ENCODE results near the gene GALNT10.

The GALNT10 gene

GRCh38 chr5:154278908-154279307 lies 88.4 kb downstream of the GALNT10 start:
- DNase-seq (ENCODE audit: low spot score), result no peak
- in situ Hi-C loops (cut with MboI; ENCODE audit: low pct_unique_long_range_greater_than_20kb, low sequenced_read_pairs, unreplicated experiment), result no loop called here
- no peak for TF ChIP-seq CTCF (IDR thresholded peaks at IDR 0.05; ENCODE audit: extremely low read depth, insufficient read depth, missing control alignments)

- in situ Hi-C loops (cut with MboI; ENCODE audit: low pct_unique_long_range_greater_than_20kb, low sequenced_read_pairs, unreplicated experiment), result no loop called here
- TF ChIP-seq CTCF (IDR thresholded peaks at IDR 0.05; ENCODE audit: extremely low read depth, insufficient read depth, missing control alignments), result no peak
- peak; percentile 43 for DNase-seq (ENCODE audit: low spot score)
Measured at GRCh38 chr5:154284433-154284832, 93.9 kb downstream of the GALNT10 start.

DNA sequence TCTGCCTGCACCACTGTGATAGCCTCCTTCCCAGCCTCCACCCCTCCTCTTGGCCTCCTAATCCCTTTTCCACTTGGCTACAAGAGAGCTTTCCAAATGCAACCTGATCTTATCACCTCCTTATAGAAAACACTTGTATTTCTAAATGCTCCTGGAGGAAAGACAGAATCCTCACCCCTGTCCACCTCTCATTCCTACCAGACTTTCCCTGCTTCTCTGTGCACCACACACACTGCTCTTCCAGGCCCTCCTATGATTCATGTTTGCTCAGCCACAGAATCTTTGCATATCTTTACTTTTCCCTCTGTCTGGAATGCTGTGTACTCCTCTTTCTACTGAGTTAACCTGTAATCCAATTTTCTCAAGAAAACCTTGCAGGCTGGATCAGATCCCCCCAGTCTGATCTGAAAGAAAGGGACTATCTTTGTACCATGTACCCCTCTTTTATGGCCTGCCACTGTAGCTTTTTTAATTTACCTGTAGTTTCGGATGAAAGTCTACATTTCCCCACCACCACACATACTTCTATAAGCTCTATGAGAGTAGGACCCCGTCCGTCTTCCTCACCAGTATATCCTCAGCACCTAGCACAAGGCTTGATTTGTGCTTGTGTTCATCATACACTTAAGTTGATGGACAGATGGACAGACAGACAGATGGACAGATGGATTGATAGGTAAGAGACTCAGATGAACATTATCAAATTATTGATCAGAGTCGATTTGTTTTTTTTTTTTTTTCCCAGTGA lies 95.3 kb downstream of the GALNT10 start:
- no peak for DNase-seq (ENCODE audit: low spot score)
- no peak for TF ChIP-seq CTCF (IDR thresholded peaks at IDR 0.05; ENCODE audit: extremely low read depth, insufficient read depth, missing control alignments)
- in situ Hi-C loops (cut with MboI; ENCODE audit: low pct_unique_long_range_greater_than_20kb, low sequenced_read_pairs, unreplicated experiment), result no loop called here

DNA sequence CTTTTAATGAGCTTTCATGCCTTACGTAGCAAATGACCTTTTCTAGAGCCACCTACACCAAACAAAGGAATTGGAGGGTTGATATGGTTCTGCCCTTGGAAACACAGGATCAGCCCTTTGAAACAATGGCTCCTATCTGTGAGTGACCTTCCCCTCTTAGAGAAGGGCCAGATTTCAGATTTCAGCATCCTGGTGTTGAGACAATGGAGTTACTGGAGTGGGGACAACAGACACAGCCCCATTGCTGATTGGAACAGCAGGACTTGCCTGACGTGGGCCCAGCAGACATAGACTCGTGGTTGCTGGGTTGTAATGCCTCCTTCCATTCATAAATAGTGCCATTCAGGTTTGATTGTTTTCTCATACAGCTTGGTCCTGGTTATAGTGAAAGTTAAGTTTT lies 96.0 kb downstream of the GALNT10 start:
- TF ChIP-seq CTCF (IDR thresholded peaks at IDR 0.05; ENCODE audit: extremely low read depth, insufficient read depth, missing control alignments), result no peak
- in situ Hi-C loops (cut with MboI; ENCODE audit: low pct_unique_long_range_greater_than_20kb, low sequenced_read_pairs, unreplicated experiment), result no loop called here
- no peak for DNase-seq (ENCODE audit: low spot score)

DNA sequence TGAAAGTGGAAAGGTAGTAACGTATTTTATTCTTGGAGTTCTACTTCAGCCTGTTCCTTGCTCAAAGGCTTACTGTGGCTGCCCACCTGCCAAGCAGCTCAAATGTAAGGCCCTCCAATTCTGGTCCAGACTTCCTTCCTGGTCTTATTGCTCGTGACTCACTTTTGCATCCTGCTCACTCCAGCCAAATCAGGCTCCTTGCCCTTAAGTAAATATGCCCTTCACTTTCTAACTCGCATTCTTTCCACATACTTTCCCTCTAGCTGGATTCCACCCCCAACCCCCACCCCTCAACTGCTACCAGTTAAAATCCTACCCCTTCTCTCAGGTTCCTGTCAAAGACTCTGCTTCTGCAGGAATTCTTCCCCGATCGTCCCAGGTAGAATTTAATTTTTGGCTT lies 96.6 kb downstream of the GALNT10 start:
- in situ Hi-C loops (cut with MboI; ENCODE audit: low pct_unique_long_range_greater_than_20kb, low sequenced_read_pairs, unreplicated experiment), result no loop called here
- TF ChIP-seq CTCF (IDR thresholded peaks at IDR 0.05; ENCODE audit: extremely low read depth, insufficient read depth, missing control alignments), result no peak
- DNase-seq (ENCODE audit: low spot score), result no peak

GRCh38 chr5:154288145-154288544 lies 97.6 kb downstream of the GALNT10 start:
- no peak for DNase-seq (ENCODE audit: low spot score)

More at GRCh38 chr5:154288145-154288544, 97.6 kb downstream of the GALNT10 start:
- TF ChIP-seq CTCF (IDR thresholded peaks at IDR 0.05; ENCODE audit: extremely low read depth, insufficient read depth, missing control alignments), result no peak
- in situ Hi-C loops (cut with MboI; ENCODE audit: low pct_unique_long_range_greater_than_20kb, low sequenced_read_pairs, unreplicated experiment), result no loop called here

Measured in GM13977 (cell line).